ENCODE results near the gene SLCO4A1. TPM values are rescaled to one million over a fixed set of nuclear protein-coding genes. Genes with fewer than 3 reads are reported as not detected.

The SLCO4A1 gene
- polyA plus RNA-seq, 4 donors = 2.5 to 8.6 (median 3.0) TPM

DNA sequence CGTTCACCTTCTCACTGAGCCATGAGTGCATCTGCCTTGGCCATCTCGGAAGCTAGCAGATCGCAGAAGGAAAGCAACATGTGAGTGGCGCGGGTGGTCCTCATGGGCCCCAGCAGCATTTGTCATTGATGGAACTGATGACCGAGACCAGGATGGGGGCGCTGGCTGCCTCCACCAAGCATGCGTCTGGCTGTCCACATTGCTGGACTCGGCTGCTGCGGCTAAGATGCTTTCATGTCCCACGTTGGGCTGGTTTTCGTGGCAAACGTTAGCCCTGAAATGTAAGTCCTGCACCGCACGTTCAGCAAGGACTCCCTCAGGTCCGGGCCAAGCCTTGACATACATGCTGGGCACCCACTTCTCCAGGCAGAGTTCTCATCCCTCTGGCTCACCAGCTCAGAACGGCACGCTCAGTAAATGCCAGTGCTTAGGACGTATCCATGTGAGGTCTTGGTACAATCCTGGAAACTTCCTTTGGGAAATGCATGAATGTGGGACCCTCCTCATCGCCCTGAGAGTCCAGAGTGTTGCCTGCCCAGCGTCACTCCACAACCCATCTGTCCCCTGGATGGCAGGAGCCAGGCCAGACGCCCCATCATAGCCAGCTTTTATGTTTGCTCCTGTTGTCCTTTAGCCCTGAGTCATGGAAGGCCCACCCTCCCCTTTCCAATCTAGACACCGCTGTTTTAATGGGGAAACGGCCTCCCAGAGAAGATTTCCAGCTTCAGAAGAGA lies 8.4 kb downstream of the SLCO4A1 start:
- DNase-seq (ENCODE audit: low read depth in 4 of 4, low spot score in 3 of 4) = no peak

DNA sequence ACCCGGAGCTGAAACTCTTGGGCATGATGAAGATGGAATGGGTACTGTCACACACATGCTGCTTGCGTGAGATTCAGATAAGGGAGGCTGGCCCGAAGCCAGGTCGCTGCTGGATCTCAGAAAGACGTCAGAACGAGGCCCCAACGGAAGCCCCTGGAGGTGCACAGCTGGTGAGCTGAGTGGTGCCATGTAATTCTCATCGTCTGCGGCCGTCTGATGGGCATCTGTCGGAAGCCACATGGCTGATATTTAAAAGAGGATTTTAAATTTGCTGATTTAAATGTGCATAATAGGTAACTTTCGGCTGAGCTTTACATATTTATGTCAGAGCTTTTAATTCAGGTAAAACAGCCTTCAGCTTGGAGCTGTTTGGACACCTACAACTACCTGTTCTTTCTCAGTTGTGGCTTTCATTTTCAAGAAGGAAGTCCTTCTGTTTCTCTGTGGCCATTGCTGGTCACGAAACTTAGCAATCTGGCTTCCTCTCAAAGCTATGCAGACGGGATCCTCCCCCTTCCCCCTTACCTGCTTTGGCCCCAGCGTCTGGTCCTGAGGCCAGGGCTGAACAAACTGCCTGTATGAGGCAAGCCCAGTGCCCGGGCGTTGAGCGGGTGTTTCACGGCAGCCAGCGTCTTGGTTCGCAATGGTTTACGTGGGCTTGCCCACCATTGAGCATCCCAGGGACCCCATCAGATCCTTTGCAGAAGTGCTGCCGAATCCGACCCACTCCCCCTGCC lies 9.2 kb downstream of the SLCO4A1 start:
- no peak for DNase-seq (ENCODE audit: low read depth in 4 of 4, low spot score in 3 of 4)

DNA sequence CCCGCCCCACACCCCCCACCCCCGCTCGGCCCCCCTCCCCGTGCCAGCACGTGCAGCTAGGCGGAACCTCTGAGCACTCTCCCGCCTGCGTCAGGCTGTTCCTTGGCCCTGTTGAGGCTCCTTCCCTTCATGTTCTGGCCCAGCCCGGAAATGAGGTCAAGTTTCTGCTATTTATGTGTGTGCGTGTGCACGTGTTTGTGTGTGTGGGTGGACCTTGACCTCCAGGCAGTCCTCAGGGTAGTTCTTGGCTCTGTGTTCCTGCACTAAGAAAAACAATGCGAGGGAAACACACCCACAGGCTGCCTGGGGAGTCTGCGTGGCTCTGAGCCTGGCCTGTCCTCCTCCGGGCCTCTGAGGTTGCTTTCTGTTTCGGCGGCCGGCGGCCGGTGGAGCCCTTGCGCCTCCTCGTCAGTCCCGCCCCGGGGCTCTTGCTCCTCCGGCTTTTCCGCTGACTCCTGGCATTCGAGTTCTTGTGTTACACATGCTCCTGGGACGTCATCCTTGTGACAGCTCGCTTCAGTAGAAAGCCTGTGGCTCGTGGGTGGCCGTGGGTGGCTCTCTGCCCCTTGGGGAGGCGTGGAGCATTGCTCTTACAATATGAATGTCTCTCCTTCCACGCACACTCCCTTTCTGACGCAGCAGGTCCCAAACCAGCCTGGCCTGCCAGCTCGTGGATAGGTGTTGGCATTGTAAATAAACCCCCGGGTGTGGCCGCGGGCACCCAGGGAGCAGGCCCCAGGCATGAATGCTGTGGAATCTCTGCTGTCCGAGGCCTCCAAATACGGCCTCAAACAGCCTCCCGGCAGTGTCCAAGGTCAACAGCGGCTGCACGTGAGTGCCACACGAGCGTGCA lies 10.0 kb downstream of the SLCO4A1 start:
- peak; percentile 81 to 87 (median 84) for DNase-seq (ENCODE audit: low read depth in 4 of 4, low spot score in 3 of 4)

DNA sequence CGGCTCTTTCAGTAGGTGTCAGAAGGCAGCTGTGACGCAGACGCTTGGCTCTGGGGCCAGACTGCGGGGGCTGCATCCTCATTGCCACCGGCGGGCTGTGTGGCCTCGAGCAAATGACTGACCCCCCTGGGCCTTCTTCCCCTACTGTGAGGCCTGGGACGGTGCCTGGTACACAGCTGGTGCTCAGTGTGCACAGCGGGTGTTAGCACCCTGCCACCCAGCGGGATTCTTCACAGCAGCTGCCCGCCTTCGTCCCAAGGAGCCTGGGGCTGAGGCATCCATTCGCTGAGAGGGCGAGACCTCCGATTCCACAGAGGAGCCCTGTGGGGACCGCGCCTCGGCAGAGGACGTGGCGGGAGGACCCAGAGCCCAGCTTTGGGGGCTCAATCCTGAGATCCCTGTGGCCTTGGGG lies 10.6 kb downstream of the SLCO4A1 start:
- no peak for DNase-seq (ENCODE audit: low read depth in 4 of 4, low spot score in 3 of 4)

DNA sequence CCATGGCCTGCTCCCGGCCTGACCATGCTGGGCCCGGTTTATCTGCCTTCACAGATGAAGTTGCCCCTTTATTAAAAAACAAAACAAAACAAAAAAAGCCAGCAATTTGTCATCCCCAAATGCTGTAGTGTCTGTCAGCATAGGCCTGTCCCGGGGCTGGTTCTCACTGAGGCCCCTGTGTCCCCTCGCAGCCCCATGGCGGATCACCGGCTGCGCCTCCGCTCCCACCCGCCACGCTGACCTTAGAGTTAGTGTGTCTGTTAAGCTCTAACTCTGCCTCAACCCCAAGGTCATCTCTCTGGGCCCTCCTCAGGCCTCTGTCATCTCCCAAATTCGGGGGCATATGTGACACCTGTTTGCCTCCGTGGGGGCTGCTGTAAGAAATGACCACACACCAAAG lies 11.1 kb downstream of the SLCO4A1 start:
- DNase-seq (ENCODE audit: low read depth in 4 of 4, low spot score in 3 of 4) = no peak

DNA sequence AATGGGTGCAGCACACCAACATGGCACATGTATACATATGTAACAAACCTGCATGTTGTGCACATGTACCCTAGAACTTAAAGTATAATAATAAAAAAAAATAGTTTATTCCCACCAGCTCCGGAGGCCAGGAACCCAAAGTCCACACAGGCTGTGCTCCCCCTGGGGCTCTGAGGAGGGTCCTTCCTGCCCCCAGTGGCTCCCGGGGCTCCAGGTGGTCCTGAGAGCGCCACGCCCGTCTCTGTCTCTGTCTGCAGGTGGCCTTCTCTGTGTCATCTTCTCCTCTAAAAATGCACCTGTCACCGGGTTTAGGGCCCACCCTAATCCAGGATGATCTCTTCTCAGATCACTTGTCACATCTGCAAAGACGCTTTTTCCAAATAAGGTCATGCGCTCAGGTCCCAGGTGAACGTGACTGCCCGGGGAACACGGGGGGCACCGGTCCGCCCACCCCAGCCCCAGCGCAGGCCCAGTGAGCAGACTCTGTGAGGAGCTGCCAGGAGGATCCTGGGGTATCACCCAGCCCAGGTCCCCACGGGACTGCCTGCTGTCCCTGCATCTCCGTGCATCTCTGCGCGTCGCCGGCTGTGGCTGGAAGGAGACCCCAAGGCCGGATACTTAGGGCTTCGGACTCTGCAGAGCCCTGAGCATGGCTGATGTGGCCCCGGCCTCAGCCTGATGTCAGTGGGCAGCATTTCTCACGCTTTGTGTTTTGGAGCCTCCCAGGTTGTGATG lies 11.8 kb downstream of the SLCO4A1 start:
- no peak for DNase-seq (ENCODE audit: low read depth in 4 of 4, low spot score in 3 of 4)

DNA sequence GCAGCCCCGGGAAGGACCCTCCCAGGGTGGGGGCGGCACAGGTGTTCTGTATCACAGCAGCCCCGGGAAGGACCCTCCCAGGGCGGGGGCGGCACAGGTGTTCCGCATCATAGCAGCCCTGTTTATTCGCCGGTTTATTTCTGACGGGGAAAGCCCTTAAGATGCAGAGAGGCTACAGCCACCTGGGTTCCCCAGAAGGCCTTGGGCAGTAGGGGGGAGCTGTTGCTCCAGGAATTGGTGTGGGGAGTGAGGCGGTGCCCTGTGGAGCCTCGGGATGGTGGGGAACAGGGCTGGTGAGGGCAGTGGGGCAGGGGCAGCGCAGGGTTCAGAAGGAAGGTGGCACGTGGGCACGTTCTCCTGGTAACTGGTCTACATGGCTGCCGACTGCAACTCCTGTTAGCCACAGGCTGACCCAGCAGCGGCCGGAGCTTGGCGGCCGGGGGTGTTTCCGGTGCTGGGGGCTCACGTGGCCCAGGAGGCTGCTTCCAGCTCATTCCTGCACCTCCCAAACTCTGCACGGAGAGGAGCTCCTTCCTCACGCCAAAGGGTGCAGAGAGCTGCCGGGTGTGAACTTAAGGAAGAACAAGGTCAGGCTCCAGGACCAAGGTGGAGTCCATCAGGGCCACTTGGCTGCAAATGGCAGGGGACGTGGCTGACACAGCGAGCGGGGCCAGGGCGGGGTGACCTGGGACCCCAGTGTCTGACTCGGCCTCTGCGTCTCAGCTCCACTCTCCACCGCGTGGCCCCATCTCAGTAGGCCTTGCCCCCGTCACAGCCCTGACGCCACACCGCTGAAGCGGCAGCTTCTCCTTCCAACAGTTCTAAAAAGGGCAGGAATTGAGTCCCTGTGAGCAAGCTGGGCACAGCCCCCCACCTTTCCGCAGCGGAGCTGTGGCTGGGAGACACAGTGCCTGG lies 13.2 kb downstream of the SLCO4A1 start:
- DNase-seq (ENCODE audit: low read depth in 4 of 4, low spot score in 3 of 4) = no peak

DNA sequence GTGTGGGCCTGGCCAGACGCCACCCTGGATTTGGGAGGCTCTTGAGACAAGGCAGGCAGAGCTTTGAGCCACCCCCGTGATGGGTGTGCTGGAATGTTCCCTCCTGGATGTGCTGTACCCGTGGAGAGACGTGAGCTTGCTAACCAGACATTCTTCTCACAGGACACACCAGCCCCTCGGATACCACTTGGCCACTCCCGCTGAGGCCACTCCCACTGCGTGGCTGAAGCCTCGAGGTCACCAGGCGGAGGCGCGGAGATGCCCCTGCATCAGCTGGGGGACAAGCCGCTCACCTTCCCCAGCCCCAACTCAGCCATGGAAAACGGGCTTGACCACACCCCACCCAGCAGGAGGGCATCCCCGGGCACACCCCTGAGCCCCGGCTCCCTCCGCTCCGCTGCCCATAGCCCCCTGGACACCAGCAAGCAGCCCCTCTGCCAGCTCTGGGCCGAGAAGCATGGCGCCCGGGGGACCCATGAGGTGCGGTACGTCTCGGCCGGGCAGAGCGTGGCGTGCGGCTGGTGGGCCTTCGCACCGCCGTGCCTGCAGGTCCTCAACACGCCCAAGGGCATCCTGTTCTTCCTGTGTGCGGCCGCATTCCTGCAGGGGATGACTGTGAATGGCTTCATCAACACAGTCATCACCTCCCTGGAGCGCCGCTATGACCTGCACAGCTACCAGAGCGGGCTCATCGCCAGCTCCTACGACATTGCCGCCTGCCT lies 14.1 kb downstream of the SLCO4A1 start:
- no peak for DNase-seq (ENCODE audit: low read depth in 4 of 4, low spot score in 3 of 4)

DNA sequence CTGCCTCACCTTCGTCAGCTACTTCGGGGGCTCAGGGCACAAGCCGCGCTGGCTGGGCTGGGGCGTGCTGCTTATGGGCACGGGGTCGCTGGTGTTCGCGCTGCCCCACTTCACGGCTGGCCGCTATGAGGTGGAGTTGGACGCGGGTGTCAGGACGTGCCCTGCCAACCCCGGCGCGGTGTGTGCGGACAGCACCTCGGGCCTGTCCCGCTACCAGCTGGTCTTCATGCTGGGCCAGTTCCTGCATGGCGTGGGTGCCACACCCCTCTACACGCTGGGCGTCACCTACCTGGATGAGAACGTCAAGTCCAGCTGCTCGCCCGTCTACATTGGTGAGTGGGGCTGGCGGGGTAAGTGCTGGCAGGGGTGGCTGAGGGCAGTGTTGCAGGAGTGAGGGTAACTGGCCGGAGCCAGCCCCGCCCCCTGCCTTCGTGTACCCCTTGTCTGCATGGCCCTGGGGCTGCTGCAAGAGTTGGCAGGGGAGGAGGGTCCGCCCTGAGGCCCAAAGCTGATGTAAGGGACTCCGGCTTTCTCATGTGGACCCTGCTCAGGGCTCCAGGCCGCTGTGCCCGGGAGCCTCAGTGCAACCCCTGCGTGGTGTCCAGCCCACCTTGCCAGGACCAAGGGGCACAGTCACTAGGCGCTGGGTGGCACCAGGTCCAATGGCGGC lies 14.8 kb downstream of the SLCO4A1 start:
- DNase-seq (ENCODE audit: low read depth in 4 of 4, low spot score in 3 of 4) = no peak

DNA sequence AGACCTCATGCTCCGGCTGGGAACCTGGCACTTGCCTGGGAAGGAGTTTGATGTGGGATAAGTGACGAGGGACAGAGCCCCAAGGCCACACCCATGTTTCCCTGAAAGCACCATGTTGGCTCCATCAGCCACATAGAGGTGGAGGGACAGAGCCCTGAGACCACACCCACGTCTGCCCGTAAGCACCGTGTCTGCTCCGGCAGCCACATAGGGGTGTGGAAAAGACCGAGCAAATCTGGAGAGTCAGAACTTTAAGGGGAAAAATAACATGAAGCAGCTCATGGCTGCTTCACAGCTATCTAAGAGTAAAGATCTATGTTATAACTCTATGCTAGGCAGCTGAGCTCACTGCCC lies 15.3 kb downstream of the SLCO4A1 start:
- DNase-seq (ENCODE audit: low read depth in 4 of 4, low spot score in 3 of 4) = no peak

DNA sequence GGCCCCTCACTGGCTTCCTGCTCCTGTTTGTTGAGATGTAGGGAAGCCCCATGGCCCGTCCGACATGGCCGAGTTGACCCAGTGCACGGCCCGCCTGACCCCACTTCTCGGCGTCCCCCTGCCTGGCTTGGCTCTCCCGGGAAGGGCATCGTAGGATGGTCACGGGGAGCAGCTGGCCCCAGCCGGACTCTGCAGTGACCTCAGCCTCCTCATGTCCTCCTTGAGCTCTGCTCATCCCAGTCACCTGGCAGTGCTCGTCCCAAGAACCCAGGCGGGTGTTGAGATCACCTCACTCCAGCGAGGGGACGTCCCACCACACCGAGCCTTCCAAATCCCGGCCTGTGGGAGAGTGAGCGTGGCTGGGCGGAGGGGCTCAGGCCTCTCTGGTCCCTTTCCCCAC lies 15.7 kb downstream of the SLCO4A1 start:
- DNase-seq (ENCODE audit: low read depth in 4 of 4, low spot score in 3 of 4) = no peak

DNA sequence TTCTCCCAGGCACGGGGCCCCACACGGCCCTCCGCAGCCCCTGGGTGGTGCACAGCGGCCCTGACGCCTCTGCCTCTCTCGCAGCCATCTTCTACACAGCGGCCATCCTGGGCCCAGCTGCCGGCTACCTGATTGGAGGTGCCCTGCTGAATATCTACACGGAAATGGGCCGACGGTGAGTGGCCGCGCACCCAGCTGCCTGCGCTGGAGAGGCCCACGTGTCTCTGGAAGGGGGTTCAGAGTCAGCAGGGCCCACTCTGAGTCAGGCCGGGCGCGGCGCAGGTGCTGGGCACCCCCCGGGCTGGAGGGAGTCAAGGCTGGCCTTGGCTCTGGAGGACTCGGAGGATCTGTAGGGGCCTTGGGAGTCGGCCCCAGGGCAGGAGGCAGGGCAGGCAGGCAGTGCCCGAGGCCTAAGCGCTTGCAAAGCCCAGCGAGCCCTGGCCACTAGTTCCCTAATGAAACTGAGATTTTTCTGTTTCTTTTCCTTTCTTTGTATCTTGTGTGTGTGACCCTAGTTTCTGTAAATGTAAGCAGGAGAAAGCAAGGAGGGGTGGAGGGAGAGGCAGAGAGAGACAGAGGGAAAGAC lies 16.4 kb downstream of the SLCO4A1 start:
- no peak for DNase-seq (ENCODE audit: low read depth in 4 of 4, low spot score in 3 of 4)

DNA sequence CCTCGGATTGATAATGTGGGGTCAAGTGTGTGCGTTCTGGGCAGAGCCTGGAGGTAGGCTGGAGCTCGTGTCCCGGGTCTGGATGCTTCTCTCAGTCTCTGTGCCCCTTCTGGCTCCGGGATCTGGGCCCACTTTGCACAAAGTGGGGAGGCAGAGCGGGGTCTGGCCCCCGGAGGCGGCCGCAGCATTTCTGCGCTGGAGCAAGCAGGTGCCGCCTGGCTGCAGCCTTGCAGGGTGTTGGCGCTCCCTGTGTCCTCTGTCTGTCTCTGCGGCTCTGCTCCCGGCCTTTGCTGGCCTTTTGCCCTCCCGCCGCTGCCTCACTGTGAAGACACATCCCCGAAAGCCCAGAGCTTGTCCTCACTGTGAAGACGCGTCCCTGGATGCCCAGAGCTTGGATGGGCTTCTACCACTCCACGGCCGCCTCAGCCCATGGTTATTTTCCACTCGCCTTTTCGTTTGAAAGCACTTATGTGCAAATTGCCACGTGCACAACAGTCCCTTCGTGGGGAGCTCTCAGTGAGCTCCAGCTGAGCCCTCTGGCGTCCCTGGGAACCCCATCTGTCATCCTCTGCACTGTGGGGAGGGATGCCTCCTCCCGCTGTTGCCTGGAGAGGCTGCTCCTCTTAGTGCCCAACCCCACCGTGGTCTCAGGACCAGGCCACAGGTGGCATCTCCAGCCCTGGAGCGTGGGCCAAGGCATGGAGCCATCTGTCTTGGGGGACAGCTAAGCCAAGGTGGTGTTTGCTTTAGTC lies 17.4 kb downstream of the SLCO4A1 start:
- DNase-seq (ENCODE audit: low read depth in 4 of 4, low spot score in 3 of 4) = no peak

DNA sequence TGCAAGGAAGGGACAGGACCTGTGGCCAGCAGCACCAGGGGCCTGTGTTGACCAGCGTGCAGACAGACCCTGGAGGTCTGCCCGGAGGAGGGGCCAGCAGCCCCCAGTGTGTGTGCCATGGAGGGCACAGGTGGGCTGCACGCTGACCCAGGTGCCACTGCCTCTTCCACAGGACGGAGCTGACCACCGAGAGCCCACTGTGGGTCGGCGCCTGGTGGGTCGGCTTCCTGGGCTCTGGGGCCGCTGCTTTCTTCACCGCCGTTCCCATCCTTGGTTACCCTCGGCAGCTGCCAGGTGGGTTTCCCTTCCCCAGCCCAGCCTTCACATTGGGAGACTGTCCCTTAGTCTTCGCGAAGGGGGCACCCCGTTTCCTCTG lies 17.9 kb downstream of the SLCO4A1 start:
- no peak for DNase-seq (ENCODE audit: low read depth in 4 of 4, low spot score in 3 of 4)

DNA sequence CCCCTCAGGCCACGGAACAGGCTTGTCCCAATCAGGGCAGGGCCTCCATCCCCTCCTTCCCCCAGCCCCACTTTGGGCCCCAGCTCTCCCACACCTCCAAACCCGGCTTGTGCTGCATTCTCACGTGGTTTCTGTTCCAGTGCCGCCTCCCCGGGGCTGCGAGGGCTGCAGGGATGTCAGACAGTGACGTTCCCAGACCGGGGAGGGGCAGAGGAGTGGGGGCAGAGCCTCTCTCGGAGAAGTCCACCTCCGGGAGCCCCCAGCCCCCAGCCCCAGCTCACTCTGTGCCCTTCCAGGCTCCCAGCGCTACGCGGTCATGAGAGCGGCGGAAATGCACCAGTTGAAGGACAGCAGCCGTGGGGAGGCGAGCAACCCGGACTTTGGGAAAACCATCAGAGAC lies 18.5 kb downstream of the SLCO4A1 start:
- DNase-seq (ENCODE audit: low read depth in 4 of 4, low spot score in 3 of 4) = no peak

DNA sequence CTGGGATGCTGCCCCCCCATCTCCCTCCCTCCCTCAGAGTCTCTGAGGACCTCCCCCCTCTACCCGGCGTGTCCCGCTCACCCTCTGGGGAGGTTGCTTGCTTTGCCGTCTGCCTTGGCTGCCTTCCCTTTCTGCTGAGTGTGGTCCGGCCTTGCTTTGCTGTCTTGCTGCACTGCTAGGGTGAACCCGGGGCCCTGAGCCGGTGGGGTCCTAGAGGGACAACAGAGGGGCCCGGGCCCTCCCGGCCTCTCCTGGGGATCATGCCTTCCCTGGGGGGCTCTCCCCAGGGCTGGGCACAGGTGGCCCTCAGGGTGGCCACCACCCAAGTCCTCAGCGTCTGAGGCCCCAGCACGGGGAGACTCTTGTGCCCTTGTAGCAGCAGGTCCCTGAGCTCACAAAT lies 19.3 kb downstream of the SLCO4A1 start:
- no peak for DNase-seq (ENCODE audit: low read depth in 4 of 4, low spot score in 3 of 4)

DNA sequence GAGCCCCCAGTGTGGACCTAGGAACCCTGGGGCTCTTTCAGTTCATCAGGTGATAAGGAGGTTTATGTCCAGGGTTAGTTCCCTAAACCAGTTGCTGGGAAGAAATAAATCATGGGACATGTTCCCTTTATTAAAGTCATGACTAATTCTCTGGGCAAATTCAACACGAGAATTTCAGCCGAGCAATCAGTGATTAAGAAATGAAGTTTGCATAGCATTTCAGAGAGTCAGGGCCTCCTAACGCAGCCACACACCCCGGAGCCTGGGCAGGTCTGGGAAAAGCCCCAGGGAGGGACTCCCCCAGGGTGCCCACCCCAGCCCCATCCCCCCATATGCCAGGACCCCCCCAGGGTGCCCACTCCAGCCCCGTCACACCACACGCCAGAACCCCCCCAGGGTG lies 20.1 kb downstream of the SLCO4A1 start:
- no peak for DNase-seq (ENCODE audit: low read depth in 4 of 4, low spot score in 3 of 4)

Data from right renal pelvis (tissue), 4 donors.